Ovary (tissue), 9 donors: ENCODE results near the gene EVC2. TPM values are rescaled to one million over a fixed set of nuclear protein-coding genes. Genes with fewer than 3 reads are reported as not detected.

Source experiments
- DNase-seq, 5 donors: peaks; one replicate each; pipeline ENCODE4 v3.0.0-alpha.2; 2019 to 2020
- H3K27ac ChIP-seq, 2 donors: fragments of 200-600 bp; one replicate each; pipeline versions ENCODE4 v1.5.1 to v1.8.0; 2019 to 2022
- H3K27me3 ChIP-seq: fragments of 200-600 bp; one replicate; pipeline ENCODE4 v1.8.0; 2022
- H3K36me3 ChIP-seq: fragments of 200-600 bp; sonication (generic); one replicate; pipeline ENCODE4 v1.5.1; 2019
- H3K4me1 ChIP-seq: one replicate; pipeline ENCODE4 v1.8.1; 2013; ENCODE audit warnings: mild to moderate bottlenecking, moderate library complexity; ENCODE audit not compliant: insufficient read depth
- H3K4me3 ChIP-seq: fragments of 200-600 bp; sonication (generic); one replicate; pipeline ENCODE4 v1.5.1; 2017
- H3K9me3 ChIP-seq, 2 donors: fragments of 200-600 bp in 1 of 2; sonication (generic) in 1 of 2; one replicate each; pipeline versions ENCODE4 v1.5.1 to v1.8.1; 2013 to 2019; ENCODE audit warnings: mild to moderate bottlenecking in 1 of 2, moderate library complexity in 1 of 2
- EP300 ChIP-seq: sonication (generic); formaldehyde crosslinking; IDR thresholded peaks from one replicate; pipeline ENCODE4 v1.6.1; 2017; ENCODE audit warnings: antibody characterized with exemption
- POLR2A ChIP-seq: fragments of 450-650 bp; IDR thresholded peaks from one replicate; pipeline ENCODE4 v1.6.1; 2017; ENCODE audit warnings: antibody characterized with exemption, mild to moderate bottlenecking, moderate library complexity
- WGBS, 3 donors: extraction: QIAGEN DNeasy Blood & Tissue Kit in 1 of 3; methylation state at CpG; one replicate each; pipeline versions ENCODE4 v1.1.5 to v1.1.7; 2013 to 2017; 5-methylcytosine and 5-hydroxymethylcytosine counted together
- intact Hi-C, 4 donors: fragments of 100-400 bp; cut with DNase I; formaldehyde crosslinking; loops; one replicate each; pipeline versions ENCODE4 v1.11.0 to v1.15.1; 2022 to 2023
- polyA plus RNA-seq, 2 donors: library from polyadenylated mRNA; stranded (reverse); fragments of 200-250 nt in 1 of 2; fragments of 350-450 nt in 1 of 2; fragmentation: Illumina TruSeq in 1 of 2; extraction: RNeasy Lipid Tissue Mini Kit (QIAGEN cat#74804) in 1 of 2; gene quantifications; one replicate each; pipeline ENCODE4 v1.2.3, GENCODE V29; 2013 to 2014
- total RNA-seq, 7 donors: library from RNA; depleted of rRNA in 2 of 7; stranded (reverse); fragments of >200 nt in 2 of 7; fragmentation: NEBNext Ultra II Directional in 3 of 7; extraction: Animal tissue kit (Norgen Biotek cat#: 25700) in 3 of 7; gene quantifications; one replicate each; pipeline versions ENCODE4 v1.1.0 to v1.2.4, GENCODE V29; 2016 to 2023
- TF ChIP-seq, protein P1 (sequence below), 3 donors: fragments of 450-650 bp in 2 of 3; fragments of 200-600 bp in 1 of 3; IDR thresholded peaks; one replicate each; pipeline versions ENCODE4 v1.5.1 to v1.8.0; 2016 to 2022; ENCODE audit warnings: antibody characterized with exemption in 3 of 3, mild to moderate bottlenecking in 1 of 3
- donor health status: DM: no; HTN: no; CAD: no; lungs with moderate emphysema.
- donor health status: DM: no; HTN: no; CAD: no.
- donor health status: Bipolar disorder and iron deficiency.
- donor health status: DM: yes; HTN: yes; CAD: no.
- donor health status: DM: no; HTN: no; CAD: no.
- donor health status: DM: yes; HTN: yes; CAD: no.

EVC2 gene
- total and polyA plus RNA-seq, 9 donors: 8.1 to 19.4 (median 14.0) TPM

DNA sequence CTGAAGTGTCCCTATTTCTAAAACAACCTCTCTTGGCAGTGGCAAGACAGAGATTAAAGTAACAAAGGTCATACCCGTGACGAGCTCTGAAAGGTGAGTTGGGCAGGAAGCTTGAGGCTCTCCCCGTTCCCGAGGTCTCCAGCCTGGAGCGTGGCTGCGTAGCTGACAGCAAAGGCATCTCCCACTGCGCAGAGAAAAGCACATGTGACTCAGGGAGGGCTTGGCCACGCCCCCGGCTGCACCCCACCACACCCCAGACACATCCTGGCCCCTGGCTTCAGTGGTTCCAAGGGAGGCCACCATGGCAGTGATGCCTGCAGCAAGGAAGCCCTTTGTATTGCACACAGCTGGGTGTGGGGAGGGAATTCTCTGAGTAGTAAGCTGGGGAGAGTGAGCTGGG, 23.1 kb downstream of the EVC2 start:
- H3K9me3 ChIP-seq: no peaks in the 10 kb centered on the region
- no peak overlapping the region for H3K27ac ChIP-seq
- TF ChIP-seq EP300 (no peak), POLR2A (no peak)
- TF ChIP-seq, protein P1, sequence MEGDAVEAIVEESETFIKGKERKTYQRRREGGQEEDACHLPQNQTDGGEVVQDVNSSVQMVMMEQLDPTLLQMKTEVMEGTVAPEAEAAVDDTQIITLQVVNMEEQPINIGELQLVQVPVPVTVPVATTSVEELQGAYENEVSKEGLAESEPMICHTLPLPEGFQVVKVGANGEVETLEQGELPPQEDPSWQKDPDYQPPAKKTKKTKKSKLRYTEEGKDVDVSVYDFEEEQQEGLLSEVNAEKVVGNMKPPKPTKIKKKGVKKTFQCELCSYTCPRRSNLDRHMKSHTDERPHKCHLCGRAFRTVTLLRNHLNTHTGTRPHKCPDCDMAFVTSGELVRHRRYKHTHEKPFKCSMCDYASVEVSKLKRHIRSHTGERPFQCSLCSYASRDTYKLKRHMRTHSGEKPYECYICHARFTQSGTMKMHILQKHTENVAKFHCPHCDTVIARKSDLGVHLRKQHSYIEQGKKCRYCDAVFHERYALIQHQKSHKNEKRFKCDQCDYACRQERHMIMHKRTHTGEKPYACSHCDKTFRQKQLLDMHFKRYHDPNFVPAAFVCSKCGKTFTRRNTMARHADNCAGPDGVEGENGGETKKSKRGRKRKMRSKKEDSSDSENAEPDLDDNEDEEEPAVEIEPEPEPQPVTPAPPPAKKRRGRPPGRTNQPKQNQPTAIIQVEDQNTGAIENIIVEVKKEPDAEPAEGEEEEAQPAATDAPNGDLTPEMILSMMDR (IDR thresholded peaks at IDR 0.05): no peak
- no peak overlapping the region for H3K4me3 ChIP-seq
- 96 to 99% (median 99%) methylated on average over 9 of the region's 9 CpGs for WGBS, 3 donors
- no peaks in the 10 kb centered on the region for H3K27me3 ChIP-seq
- intact Hi-C loops: no loop called here
- DNase-seq: no peak
- no peaks in the 10 kb centered on the region for H3K4me1 ChIP-seq
- no peaks in the 10 kb centered on the region for H3K36me3 ChIP-seq

DNA sequence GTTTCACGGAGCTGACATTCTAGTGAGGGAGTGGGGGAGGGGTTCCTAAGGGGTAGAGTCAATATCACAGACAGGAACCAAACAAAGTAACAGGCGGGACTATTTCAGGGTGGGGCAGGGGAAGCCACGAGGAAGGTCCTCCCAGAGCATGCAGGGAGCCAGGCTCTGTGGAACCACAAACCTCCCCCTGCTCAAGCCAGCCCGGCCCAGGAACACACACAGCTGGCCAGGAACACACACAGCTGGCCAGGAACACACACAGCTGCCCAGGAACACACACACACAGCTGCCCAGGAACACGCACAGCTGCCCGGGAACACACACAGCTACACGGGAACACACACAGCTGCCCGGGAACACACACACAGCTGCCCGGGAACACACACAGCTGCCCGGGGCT, 24.8 kb downstream of the EVC2 start:
- no peak for DNase-seq
- H3K27me3 ChIP-seq: no peaks in the 10 kb centered on the region
- H3K9me3 ChIP-seq: no peaks in the 10 kb centered on the region
- intact Hi-C loops: no loop called here
- no peak overlapping the region for H3K4me3 ChIP-seq
- H3K4me1 ChIP-seq: no peaks in the 10 kb centered on the region
- no peaks in the 10 kb centered on the region for H3K36me3 ChIP-seq
- no peak for TF ChIP-seq EP300
- TF ChIP-seq, protein P1 (IDR thresholded peaks at IDR 0.05): no peak
- TF ChIP-seq POLR2A: no peak
- no peak overlapping the region for H3K27ac ChIP-seq
- WGBS, 3 donors: 17 to 32% (median 27%) methylated on average over 10 of the region's 10 CpGs

DNA sequence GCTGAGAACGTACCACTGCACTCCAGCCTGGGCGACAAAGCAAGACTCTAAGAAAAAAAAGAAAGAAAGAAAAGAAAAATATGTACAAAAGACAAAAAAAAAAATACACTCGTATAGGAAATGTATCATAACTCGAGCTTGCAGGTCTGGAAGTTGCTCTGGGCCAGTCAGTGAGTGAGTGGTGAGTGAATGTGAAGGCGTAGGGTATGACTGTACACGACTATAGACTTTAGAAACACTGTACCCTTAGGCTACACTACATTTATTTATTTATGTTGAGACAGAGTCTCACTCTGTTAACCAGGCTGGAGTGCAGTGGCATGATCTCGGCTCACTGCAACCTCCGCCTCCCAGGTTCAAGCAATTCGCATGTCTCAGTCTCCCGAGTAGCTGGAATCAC, 29.4 kb downstream of the EVC2 start:
- Histone ChIP-seq H3K27ac (no peak overlapping the region), H3K4me3 (no peak overlapping the region), H3K36me3 (no peaks in the 10 kb centered on the region), H3K9me3 (no peaks in the 10 kb centered on the region), H3K4me1 (no peaks in the 10 kb centered on the region), H3K27me3 (no peaks in the 10 kb centered on the region)
- no peak for DNase-seq
- 94 to 96% (median 94%) methylated on average over 10 of the region's 10 CpGs for WGBS, 3 donors
- TF ChIP-seq POLR2A (no peak), EP300 (no peak)
- TF ChIP-seq, protein P1 (IDR thresholded peaks at IDR 0.05): no peak
- intact Hi-C loops: no loop called here

DNA sequence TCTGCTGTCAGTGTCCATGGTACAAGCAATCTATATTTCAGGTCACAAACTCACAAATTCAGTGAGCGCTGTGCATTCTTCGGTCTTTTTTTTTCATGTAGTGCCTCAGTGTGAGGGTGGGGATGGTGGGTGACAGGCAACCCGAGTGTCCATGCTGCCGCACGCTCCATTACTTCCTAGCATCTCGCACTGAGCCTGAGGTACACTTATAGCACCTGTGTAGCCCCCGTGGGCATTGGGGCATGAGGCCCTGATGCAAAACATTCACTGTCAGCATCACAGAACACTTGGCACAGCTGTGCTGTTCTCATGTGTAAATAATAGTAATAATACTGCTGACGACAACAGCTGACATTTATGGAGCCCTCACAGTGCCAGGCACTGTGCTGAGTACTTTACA, 31.6 kb downstream of the EVC2 start:
- intact Hi-C loops: no loop called here
- TF ChIP-seq EP300 (no peak), POLR2A (no peak)
- TF ChIP-seq, protein P1 (IDR thresholded peaks at IDR 0.05): no peak
- WGBS, 3 donors: 93 to 97% (median 94%) methylated on average over 8 of the region's 8 CpGs
- Histone ChIP-seq H3K27me3 (no peaks in the 10 kb centered on the region), H3K27ac (no peak overlapping the region), H3K4me1 (no peaks in the 10 kb centered on the region), H3K9me3 (no peaks in the 10 kb centered on the region), H3K36me3 (no peaks in the 10 kb centered on the region), H3K4me3 (no peak overlapping the region)
- DNase-seq: no peak

DNA sequence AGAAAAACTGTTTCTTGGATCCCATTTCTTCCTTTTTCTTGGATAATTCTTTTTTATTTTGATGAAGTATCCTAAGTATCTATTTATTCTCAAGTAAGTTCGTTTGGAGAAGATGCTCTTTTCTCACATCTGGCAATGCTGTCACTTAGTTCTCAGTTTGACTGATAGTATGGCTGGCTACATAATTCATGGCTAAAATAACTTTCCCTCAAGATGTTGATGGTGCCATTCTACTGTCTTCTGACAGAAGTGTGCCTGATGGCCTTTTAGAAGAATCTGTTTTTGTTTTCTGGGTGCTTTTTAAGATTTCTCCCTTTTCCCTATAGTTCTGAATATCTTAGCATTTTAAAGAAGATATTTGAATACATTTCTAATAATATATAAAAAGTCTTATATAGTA, 41.6 kb downstream of the EVC2 start:
- WGBS, 3 donors: 79 to 92% (median 81%) methylated on average over 1 of the region's 1 CpG
- no peaks in the 10 kb centered on the region for H3K36me3 ChIP-seq
- intact Hi-C loops: no loop called here

More for the DNA sequence above, 41.6 kb downstream of the EVC2 start:
- TF ChIP-seq POLR2A (no peak), EP300 (no peak)
- TF ChIP-seq, protein P1 (IDR thresholded peaks at IDR 0.05): no peak
- no peak for DNase-seq
- no peaks in the 10 kb centered on the region for H3K27me3 ChIP-seq
- no peak overlapping the region for H3K4me3 ChIP-seq
- H3K27ac ChIP-seq: no peak overlapping the region
- no peaks in the 10 kb centered on the region for H3K4me1 ChIP-seq
- H3K9me3 ChIP-seq: no peaks in the 10 kb centered on the region
